Testis (tissue), 3 donors: ENCODE data around the gene CRYGN. TPM values are rescaled to one million over a fixed set of nuclear protein-coding genes. Genes with fewer than 3 reads are reported as not detected.

Experiments
- DNase-seq: peaks from one replicate; pipeline ENCODE4 v3.0.0-alpha.2; 2019
- H3K27ac ChIP-seq, 2 donors: fragments of 200-600 bp; sonication (generic); one replicate each; pipeline ENCODE4 v1.5.1; 2019
- H3K27me3 ChIP-seq: fragments of 200-600 bp; sonication (generic); one replicate; pipeline ENCODE4 v1.5.1; 2019
- H3K36me3 ChIP-seq: fragments of 200-600 bp; sonication (generic); one replicate; pipeline ENCODE4 v1.5.1; 2017; ENCODE audit warnings: low read depth; ENCODE audit errors: missing control alignments
- H3K4me1 ChIP-seq: fragments of 200-600 bp; sonication (generic); one replicate; pipeline ENCODE4 v1.5.1; 2019
- H3K4me3 ChIP-seq, 2 donors: fragments of 200-600 bp; sonication (generic); one replicate each; pipeline ENCODE4 v1.5.1; 2017 to 2019
- H3K9me3 ChIP-seq: fragments of 200-600 bp; sonication (generic); one replicate; pipeline ENCODE4 v1.5.1; 2017
- POLR2A ChIP-seq: fragments of 450-650 bp; IDR thresholded peaks from one replicate; pipeline ENCODE4 v1.6.1; 2017; ENCODE audit warnings: antibody characterized with exemption, mild to moderate bottlenecking, moderate library complexity
- WGBS, 2 donors: methylation state at CpG; one replicate each; pipeline ENCODE4 v1.1.5; 2018; 5-methylcytosine and 5-hydroxymethylcytosine counted together
- intact Hi-C: fragments of 100-400 bp; cut with DNase I; formaldehyde crosslinking; loops from one replicate; pipeline ENCODE4 v1.15.1; 2023; ENCODE audit warnings: low total_unique reads
- polyA plus RNA-seq: library from polyadenylated mRNA; stranded (reverse); fragments of 350-450 nt; fragmentation: Illumina TruSeq; extraction: RNeasy Lipid Tissue Mini Kit (QIAGEN cat#74804); gene quantifications from one replicate; pipeline ENCODE4 v1.2.3, GENCODE V29; 2014; ENCODE audit warnings: low read depth, low replicate concordance; ENCODE audit not compliant: insufficient read depth
- total RNA-seq, 2 donors: library from RNA; depleted of rRNA; stranded (reverse); fragments of >200 nt; gene quantifications; one replicate each; pipeline ENCODE4 v1.2.3, GENCODE V29; 2016
- TF ChIP-seq, protein P1 (sequence below), 3 experiments: fragments of 450-650 bp in 2 of 3; fragments of 200-600 bp in 1 of 3; sonication (generic) in 1 of 3; IDR thresholded peaks; one replicate each; pipeline ENCODE4 v1.5.1; 2016 to 2019; ENCODE audit warnings: antibody characterized with exemption in 3 of 3, mild to moderate bottlenecking in 2 of 3, moderate library complexity in 1 of 3

The CRYGN gene
- total and polyA plus RNA-seq, 3 donors from 2014 or later: 0.44 to 1.7 (median 0.62) TPM

DNA sequence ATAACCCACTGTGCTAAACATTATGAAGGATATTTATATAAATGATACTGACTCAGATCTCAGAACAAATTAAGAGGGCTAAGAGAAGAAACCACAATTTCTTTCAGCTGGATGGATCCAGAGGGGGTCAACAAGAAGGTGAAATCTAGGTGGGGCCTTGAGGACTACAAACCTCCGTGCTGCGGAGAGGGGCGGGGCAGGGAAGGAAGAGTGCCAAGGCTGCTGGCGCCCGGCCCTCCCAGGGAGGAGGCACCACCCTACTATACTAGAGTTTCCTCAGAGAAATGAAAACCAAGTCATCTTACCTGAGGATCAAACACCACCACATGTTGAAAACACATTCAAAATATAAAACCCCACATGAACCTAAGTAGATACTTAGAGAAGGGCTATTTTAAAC, 29.3 kb upstream of the CRYGN start:
- H3K9me3 ChIP-seq: no peaks in the 10 kb centered on the region
- H3K36me3 ChIP-seq: no peaks in the 10 kb centered on the region
- 80 to 82% methylated on average over 5 of the region's 5 CpGs for WGBS, 2 donors
- intact Hi-C loops: no loop called here
- no peak overlapping the region for H3K4me3 ChIP-seq
- H3K27me3 ChIP-seq: no peaks in the 10 kb centered on the region
- H3K27ac ChIP-seq: no peak overlapping the region
- TF ChIP-seq POLR2A: no peak
- TF ChIP-seq, protein P1, sequence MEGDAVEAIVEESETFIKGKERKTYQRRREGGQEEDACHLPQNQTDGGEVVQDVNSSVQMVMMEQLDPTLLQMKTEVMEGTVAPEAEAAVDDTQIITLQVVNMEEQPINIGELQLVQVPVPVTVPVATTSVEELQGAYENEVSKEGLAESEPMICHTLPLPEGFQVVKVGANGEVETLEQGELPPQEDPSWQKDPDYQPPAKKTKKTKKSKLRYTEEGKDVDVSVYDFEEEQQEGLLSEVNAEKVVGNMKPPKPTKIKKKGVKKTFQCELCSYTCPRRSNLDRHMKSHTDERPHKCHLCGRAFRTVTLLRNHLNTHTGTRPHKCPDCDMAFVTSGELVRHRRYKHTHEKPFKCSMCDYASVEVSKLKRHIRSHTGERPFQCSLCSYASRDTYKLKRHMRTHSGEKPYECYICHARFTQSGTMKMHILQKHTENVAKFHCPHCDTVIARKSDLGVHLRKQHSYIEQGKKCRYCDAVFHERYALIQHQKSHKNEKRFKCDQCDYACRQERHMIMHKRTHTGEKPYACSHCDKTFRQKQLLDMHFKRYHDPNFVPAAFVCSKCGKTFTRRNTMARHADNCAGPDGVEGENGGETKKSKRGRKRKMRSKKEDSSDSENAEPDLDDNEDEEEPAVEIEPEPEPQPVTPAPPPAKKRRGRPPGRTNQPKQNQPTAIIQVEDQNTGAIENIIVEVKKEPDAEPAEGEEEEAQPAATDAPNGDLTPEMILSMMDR (IDR thresholded peaks at IDR 0.05): no peak
- no peak for DNase-seq
- H3K4me1 ChIP-seq: no peaks in the 10 kb centered on the region

DNA sequence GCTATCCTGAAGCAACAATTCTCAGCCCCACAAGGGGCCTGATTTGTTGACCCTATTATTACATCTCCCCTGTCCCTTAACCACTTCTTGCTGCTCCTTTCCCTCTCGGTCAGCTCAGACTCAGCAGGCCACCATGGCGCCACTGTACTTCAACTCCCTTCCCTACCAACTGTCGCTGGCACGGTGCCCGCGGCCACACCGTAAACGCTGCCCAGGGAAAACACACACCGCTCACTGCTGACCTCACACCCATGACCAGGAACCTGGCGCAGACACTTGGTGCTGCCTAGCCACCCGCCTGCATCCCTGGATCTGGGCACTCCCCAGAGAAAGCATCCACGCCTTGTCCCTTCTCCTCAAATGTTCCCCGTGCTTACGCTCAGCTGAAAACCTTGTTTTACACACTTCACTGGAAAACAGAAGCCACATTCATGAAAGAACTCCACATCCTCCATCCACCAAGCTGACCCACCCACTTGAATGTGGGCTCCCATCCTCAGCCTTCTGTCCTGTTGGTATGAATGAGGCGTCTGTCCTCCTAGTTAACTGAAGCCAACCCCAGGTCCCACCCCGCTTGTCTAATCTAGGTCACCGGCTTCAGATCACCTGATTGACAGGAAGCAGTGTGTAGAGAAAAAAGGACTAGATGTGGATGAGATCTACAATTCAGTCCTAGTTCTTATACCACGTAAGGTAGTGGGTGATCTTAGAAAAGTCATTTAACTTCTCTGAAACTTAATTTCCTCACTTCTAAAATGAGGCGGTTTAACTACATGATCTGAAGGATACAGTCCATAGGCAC, 28.5 kb upstream of the CRYGN start:
- TF ChIP-seq, protein P1 (IDR thresholded peaks at IDR 0.05): no peak
- TF ChIP-seq POLR2A: no peak
- Histone ChIP-seq H3K9me3 (no peaks in the 10 kb centered on the region), H3K4me3 (no peak overlapping the region), H3K4me1 (no peaks in the 10 kb centered on the region), H3K27ac (no peak overlapping the region), H3K27me3 (no peaks in the 10 kb centered on the region), H3K36me3 (no peaks in the 10 kb centered on the region)
- DNase-seq: no peak
- WGBS, 2 donors: 93 to 94% methylated on average over 19 of the region's 19 CpGs
- intact Hi-C loops: no loop called here

DNA sequence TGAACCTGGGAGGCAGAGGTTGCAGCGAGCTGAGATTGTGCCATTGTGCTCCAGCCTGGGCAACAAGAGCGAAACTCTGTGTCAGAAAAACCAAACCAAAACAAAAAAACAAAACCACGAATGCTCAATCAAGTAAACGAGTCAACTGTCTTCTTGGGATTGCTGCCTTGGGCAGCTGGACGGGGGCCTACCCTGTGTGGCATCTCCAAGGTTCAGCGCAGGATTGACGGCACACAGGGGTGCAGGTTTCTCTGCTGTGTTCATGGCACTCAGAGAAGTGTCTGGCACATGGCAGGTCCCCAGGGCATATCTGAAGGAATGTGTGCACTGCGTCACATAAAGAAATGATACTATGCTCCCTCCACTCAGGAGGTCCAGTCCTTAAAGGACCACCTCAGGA, 25.2 kb upstream of the CRYGN start:
- TF ChIP-seq, protein P1 (IDR thresholded peaks at IDR 0.05): no peak
- no peak for TF ChIP-seq POLR2A
- no peak for DNase-seq
- H3K27ac ChIP-seq: no peak overlapping the region
- H3K4me3 ChIP-seq: no peak overlapping the region
- H3K9me3 ChIP-seq: no peaks in the 10 kb centered on the region
- H3K4me1 ChIP-seq: peaks cover 7% of the 10 kb centered on the region
- 87 to 91% methylated on average over 8 of the region's 8 CpGs for WGBS, 2 donors
- H3K36me3 ChIP-seq: no peaks in the 10 kb centered on the region
- no peaks in the 10 kb centered on the region for H3K27me3 ChIP-seq
- intact Hi-C loops: no loop called here

DNA sequence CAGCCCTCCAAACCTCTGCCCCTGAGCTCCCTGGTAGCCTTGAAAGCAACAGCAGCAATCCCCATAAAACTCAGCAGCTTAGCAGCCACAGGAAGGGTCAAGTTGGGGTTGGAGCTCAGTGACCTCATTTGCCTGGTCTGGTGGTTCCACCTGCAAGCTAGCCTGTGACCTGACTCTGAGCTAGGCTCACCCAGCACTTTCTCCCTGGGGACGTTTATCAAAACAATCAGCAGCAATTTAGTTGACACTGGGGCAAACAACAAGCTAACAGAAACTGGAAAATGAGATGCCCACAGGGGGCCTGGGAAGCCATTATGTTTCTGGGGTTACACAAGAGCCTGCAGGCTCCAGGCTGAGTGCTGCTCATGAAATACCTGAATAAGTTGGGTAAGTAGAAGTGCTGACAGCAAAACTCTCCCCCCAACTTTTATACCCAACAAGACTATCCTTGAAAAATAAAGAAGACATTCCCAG, 22.4 kb upstream of the CRYGN start:
- WGBS, 2 donors: 43 to 75% methylated on average over 1 of the region's 1 CpG
- H3K27ac ChIP-seq: no peak overlapping the region
- no peak for DNase-seq

More for the DNA sequence above, 22.4 kb upstream of the CRYGN start:
- no peak overlapping the region for H3K4me3 ChIP-seq
- intact Hi-C loops: no loop called here
- H3K4me1 ChIP-seq: peaks cover 17% of the 10 kb centered on the region
- no peaks in the 10 kb centered on the region for H3K27me3 ChIP-seq
- no peaks in the 10 kb centered on the region for H3K36me3 ChIP-seq
- no peaks in the 10 kb centered on the region for H3K9me3 ChIP-seq
- TF ChIP-seq POLR2A: no peak
- TF ChIP-seq, protein P1 (IDR thresholded peaks at IDR 0.05): no peak
